GM10266 (cell line): Measurements from ENCODE around the gene PID1.
"Not testable (repeated sequence)": the region's sequence is repeated elsewhere in the genome, so short reads cannot be mapped to it uniquely, and the experiment has no call there.

Source experiments
- DNase-seq: peaks from one replicate; pipeline ENCODE4 v3.0.0; 2012; ENCODE audit errors: extremely low spot score
- CTCF ChIP-seq: IDR thresholded peaks from 2 replicates; pipeline ENCODE4 v1.5.1; 2012; ENCODE audit warnings: mild to moderate bottlenecking, low read depth; ENCODE audit not compliant: control insufficient read depth, insufficient read depth; ENCODE audit errors: missing control alignments

The PID1 gene

GRCh38 chr2:229087843-229088516, 183.1 kb downstream of the PID1 start:
- no peak for DNase-seq
- TF ChIP-seq CTCF: no peak

- DNase-seq: no peak
- TF ChIP-seq CTCF: no peak
These were observed 183.8 kb downstream of the PID1 start for GRCh38 chr2:229087267-229087666.

GRCh38 chr2:229085439-229085838, 185.6 kb downstream of the PID1 start:
- no peak for TF ChIP-seq CTCF
- DNase-seq: no peak

- no peak for TF ChIP-seq CTCF
- DNase-seq: no peak
These were observed 186.6 kb downstream of the PID1 start for GRCh38 chr2:229084447-229084846.

GRCh38 chr2:229083606-229084340, 187.3 kb downstream of the PID1 start:
- DNase-seq: no peak
- no peak for TF ChIP-seq CTCF

GRCh38 chr2:229081411-229081810, 189.7 kb downstream of the PID1 start:
- no peak for DNase-seq
- TF ChIP-seq CTCF: no peak

- no peak for DNase-seq
- no peak for TF ChIP-seq CTCF
These were observed 190.9 kb downstream of the PID1 start for GRCh38 chr2:229080172-229080571.

GRCh38 chr2:229076886-229077285, 194.2 kb downstream of the PID1 start:
- not testable (repeated sequence) for DNase-seq
